ENCODE results near the gene VGLL4.

- TF ChIP-seq EP300 (IDR thresholded peaks at IDR 0.05; ENCODE audit: borderline replicate concordance) = no peak
- TF ChIP-seq YY1 (IDR thresholded peaks at IDR 0.05; ENCODE audit: low read depth) = no peak
- no peak for TF ChIP-seq REST (IDR thresholded peaks at IDR 0.05; ENCODE audit: low read depth)
- no peak for TF ChIP-seq TAF1 (IDR thresholded peaks at IDR 0.05; ENCODE audit: low read depth)
- TF ChIP-seq EGR1 (IDR thresholded peaks at IDR 0.05) = no peak
- TF ChIP-seq TEAD4 (IDR thresholded peaks at IDR 0.05) = no peak
These were observed 8.6 kb downstream of the VGLL4 start for GRCh38 chr3:11634974-11635612.

Measured in Ishikawa (cell line).